ENCODE data around the gene UIMC1. TPM values are rescaled to one million over a fixed set of nuclear protein-coding genes. Genes with fewer than 3 reads are reported as not detected.

UIMC1 gene
- total RNA-seq, 1 donor from 2014 or later, result 40.9 TPM

GRCh38 chr5:176894298-176894697, 112.3 kb downstream of the UIMC1 start:
- TF ChIP-seq, protein P1, sequence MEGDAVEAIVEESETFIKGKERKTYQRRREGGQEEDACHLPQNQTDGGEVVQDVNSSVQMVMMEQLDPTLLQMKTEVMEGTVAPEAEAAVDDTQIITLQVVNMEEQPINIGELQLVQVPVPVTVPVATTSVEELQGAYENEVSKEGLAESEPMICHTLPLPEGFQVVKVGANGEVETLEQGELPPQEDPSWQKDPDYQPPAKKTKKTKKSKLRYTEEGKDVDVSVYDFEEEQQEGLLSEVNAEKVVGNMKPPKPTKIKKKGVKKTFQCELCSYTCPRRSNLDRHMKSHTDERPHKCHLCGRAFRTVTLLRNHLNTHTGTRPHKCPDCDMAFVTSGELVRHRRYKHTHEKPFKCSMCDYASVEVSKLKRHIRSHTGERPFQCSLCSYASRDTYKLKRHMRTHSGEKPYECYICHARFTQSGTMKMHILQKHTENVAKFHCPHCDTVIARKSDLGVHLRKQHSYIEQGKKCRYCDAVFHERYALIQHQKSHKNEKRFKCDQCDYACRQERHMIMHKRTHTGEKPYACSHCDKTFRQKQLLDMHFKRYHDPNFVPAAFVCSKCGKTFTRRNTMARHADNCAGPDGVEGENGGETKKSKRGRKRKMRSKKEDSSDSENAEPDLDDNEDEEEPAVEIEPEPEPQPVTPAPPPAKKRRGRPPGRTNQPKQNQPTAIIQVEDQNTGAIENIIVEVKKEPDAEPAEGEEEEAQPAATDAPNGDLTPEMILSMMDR (IDR thresholded peaks at IDR 0.05; ENCODE audit: unreplicated experiment), result no peak
- H3K27ac Mint-ChIP-seq (ENCODE audit: unreplicated experiment), result no peak overlapping the region
- no peak overlapping the region for H3K4me3 Mint-ChIP-seq (ENCODE audit: unreplicated experiment)
- no peaks in the 10 kb centered on the region for H3K36me3 Mint-ChIP-seq (ENCODE audit: low read depth, unreplicated experiment)
- peaks cover 10% of the 10 kb centered on the region for H3K4me1 Mint-ChIP-seq (ENCODE audit: unreplicated experiment)
- no peaks in the 10 kb centered on the region for H3K9me3 Mint-ChIP-seq (ENCODE audit: unreplicated experiment)
- H3K27me3 Mint-ChIP-seq (ENCODE audit: unreplicated experiment), result peaks cover 9% of the 10 kb centered on the region
- no peak for DNase-seq (ENCODE audit: low spot score)

- Mint-ChIP-seq H3K27me3 (ENCODE audit: unreplicated experiment) (peaks cover 11% of the 10 kb centered on the region), H3K4me3 (ENCODE audit: unreplicated experiment) (no peak overlapping the region), H3K27ac (ENCODE audit: unreplicated experiment) (no peak overlapping the region), H3K4me1 (ENCODE audit: unreplicated experiment) (peaks cover 5% of the 10 kb centered on the region), H3K36me3 (ENCODE audit: low read depth, unreplicated experiment) (no peaks in the 10 kb centered on the region), H3K9me3 (ENCODE audit: unreplicated experiment) (no peaks in the 10 kb centered on the region)
- no peak for DNase-seq (ENCODE audit: low spot score)
- TF ChIP-seq, protein P1 (IDR thresholded peaks at IDR 0.05; ENCODE audit: unreplicated experiment), result no peak
Measured at GRCh38 chr5:176892663-176893062, 113.9 kb downstream of the UIMC1 start.

DNA sequence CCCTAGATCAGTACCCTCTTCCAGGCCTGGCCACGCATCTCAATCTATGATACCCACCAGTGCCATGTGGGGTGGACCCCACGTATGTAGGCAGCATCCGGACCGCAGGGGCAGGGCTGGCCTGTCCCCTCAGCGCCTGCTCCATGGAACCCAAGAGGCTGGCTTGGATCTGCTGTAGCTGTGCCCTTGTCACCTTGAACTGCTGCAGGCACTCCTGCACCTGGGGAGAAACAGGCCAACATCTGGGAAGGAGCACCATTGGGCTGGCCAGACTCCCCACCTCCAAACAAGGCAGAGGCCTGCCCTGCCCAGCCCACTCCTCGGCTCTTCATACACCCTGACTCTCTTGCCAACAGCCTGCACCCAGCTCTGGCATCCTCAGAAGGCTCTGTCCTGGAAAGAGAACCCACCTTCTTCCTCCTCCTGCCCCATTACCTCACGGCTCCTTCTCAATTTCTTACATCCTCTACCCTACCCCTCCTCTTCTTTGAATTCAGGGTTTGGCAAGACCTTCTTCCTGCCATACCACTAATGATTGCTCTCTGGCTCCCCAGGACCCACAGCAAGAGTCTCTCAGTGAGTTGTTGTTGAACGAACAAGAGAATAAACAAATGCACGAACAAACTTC, 115.1 kb downstream of the UIMC1 start:
- no peaks in the 10 kb centered on the region for H3K9me3 Mint-ChIP-seq (ENCODE audit: unreplicated experiment)
- H3K4me1 Mint-ChIP-seq (ENCODE audit: unreplicated experiment), result peaks cover 5% of the 10 kb centered on the region
- H3K27me3 Mint-ChIP-seq (ENCODE audit: unreplicated experiment), result peaks cover 11% of the 10 kb centered on the region
- TF ChIP-seq, protein P1 (IDR thresholded peaks at IDR 0.05; ENCODE audit: unreplicated experiment), result no peak
- H3K27ac Mint-ChIP-seq (ENCODE audit: unreplicated experiment), result no peak overlapping the region
- DNase-seq (ENCODE audit: low spot score), result no peak
- H3K36me3 Mint-ChIP-seq (ENCODE audit: low read depth, unreplicated experiment), result no peaks in the 10 kb centered on the region
- no peak overlapping the region for H3K4me3 Mint-ChIP-seq (ENCODE audit: unreplicated experiment)

- H3K9me3 Mint-ChIP-seq (ENCODE audit: unreplicated experiment), result no peaks in the 10 kb centered on the region
- no peak overlapping the region for H3K27ac Mint-ChIP-seq (ENCODE audit: unreplicated experiment)
- no peak overlapping the region for H3K4me3 Mint-ChIP-seq (ENCODE audit: unreplicated experiment)
- peaks cover 16% of the 10 kb centered on the region for H3K27me3 Mint-ChIP-seq (ENCODE audit: unreplicated experiment)
- no peak for DNase-seq (ENCODE audit: low spot score)
- peaks cover 4% of the 10 kb centered on the region for H3K36me3 Mint-ChIP-seq (ENCODE audit: low read depth, unreplicated experiment)
- H3K4me1 Mint-ChIP-seq (ENCODE audit: unreplicated experiment), result no peaks in the 10 kb centered on the region
- TF ChIP-seq, protein P1 (IDR thresholded peaks at IDR 0.05; ENCODE audit: unreplicated experiment), result no peak
Measured at GRCh38 chr5:176890455-176891330, 115.9 kb downstream of the UIMC1 start.

Measured in endothelial cell (in vitro differentiated cells).